Measurements from ENCODE around the gene NATD1.
"Not testable (repeated sequence)": the region's sequence is repeated elsewhere in the genome, so short reads cannot be mapped to it uniquely, and the experiment has no call there.

Gene NATD1

GRCh38 chr17:21199311-21199710 is 53.9 kb downstream of the NATD1 start:
- no peak overlapping the region for H3K4me3 ChIP-seq
- H3K36me3 ChIP-seq, result peaks cover 19 to 32% (median 24%) of the 10 kb centered on the region in 3 donors
- intact Hi-C loops (cut with DNase I; ENCODE audit: low total_unique reads), result no loop called here
- no peaks in the 10 kb centered on the region for H3K27me3 ChIP-seq
- H3K4me1 ChIP-seq, result peaks cover 0 to 64% (median 40%) of the 10 kb centered on the region in 4 donors
- TF ChIP-seq CTCF (IDR thresholded peaks at IDR 0.05), result no peak
- H3K9me3 ChIP-seq, result no peaks in the 10 kb centered on the region
- H3K27ac ChIP-seq, result no peak overlapping the region
- no peak for DNase-seq

- intact Hi-C loops (cut with DNase I; ENCODE audit: low total_unique reads), result no loop called here
- H3K36me3 ChIP-seq, result peaks cover 19 to 32% (median 24%) of the 10 kb centered on the region in 3 donors
- no peak for DNase-seq
- TF ChIP-seq CTCF (IDR thresholded peaks at IDR 0.05), result no peak
- no peaks in the 10 kb centered on the region for H3K9me3 ChIP-seq
- no peaks in the 10 kb centered on the region for H3K27me3 ChIP-seq
- no peak overlapping the region for H3K27ac ChIP-seq
- no peak overlapping the region for H3K4me3 ChIP-seq
- H3K4me1 ChIP-seq, result peaks cover 0 to 64% (median 38%) of the 10 kb centered on the region in 4 donors
These were observed 54.8 kb downstream of the NATD1 start for GRCh38 chr17:21198411-21198810.

GRCh38 chr17:21196126-21196525 is 57.1 kb downstream of the NATD1 start:
- H3K27ac ChIP-seq, result no peak overlapping the region
- no peak for DNase-seq
- no peaks in the 10 kb centered on the region for H3K9me3 ChIP-seq
- H3K4me1 ChIP-seq, result peaks cover 0 to 53% (median 26%) of the 10 kb centered on the region in 4 donors
- H3K27me3 ChIP-seq, result no peaks in the 10 kb centered on the region
- H3K4me3 ChIP-seq, result no peak overlapping the region
- intact Hi-C loops (cut with DNase I; ENCODE audit: low total_unique reads), result no loop called here
- H3K36me3 ChIP-seq, result peaks cover 19 to 32% (median 25%) of the 10 kb centered on the region in 3 donors
- no peak for TF ChIP-seq CTCF (IDR thresholded peaks at IDR 0.05)

GRCh38 chr17:21194703-21195102 is 58.5 kb downstream of the NATD1 start:
- H3K36me3 ChIP-seq, result peaks cover 19 to 34% (median 32%) of the 10 kb centered on the region in 3 donors
- H3K27me3 ChIP-seq, result no peaks in the 10 kb centered on the region
- no peak for DNase-seq
- TF ChIP-seq CTCF (IDR thresholded peaks at IDR 0.05), result no peak
- no peaks in the 10 kb centered on the region for H3K9me3 ChIP-seq
- intact Hi-C loops (cut with DNase I; ENCODE audit: low total_unique reads), result no loop called here
- peaks cover 0 to 44% (median 27%) of the 10 kb centered on the region in 4 donors for H3K4me1 ChIP-seq
- H3K4me3 ChIP-seq, result no peak overlapping the region
- peak overlapping the region; percentile 23 to 43 for H3K27ac ChIP-seq

GRCh38 chr17:21194226-21194625 is 59.0 kb downstream of the NATD1 start:
- Histone ChIP-seq H3K9me3 (no peaks in the 10 kb centered on the region), H3K36me3 (peaks cover 19 to 39% (median 33%) of the 10 kb centered on the region in 3 donors), H3K4me3 (no peak overlapping the region), H3K4me1 (peaks cover 0 to 39% (median 25%) of the 10 kb centered on the region in 4 donors), H3K27me3 (no peaks in the 10 kb centered on the region), H3K27ac (peak overlapping the region in 1 of 2 donors; percentile 23)
- DNase-seq, result no peak
- intact Hi-C loops (cut with DNase I; ENCODE audit: low total_unique reads), result no loop called here
- no peak for TF ChIP-seq CTCF (IDR thresholded peaks at IDR 0.05)

- DNase-seq, result no peak
- Histone ChIP-seq H3K4me1 (peaks cover 0 to 38% (median 25%) of the 10 kb centered on the region in 4 donors), H3K9me3 (no peaks in the 10 kb centered on the region), H3K36me3 (peaks cover 14 to 41% (median 33%) of the 10 kb centered on the region in 3 donors), H3K4me3 (no peak overlapping the region), H3K27me3 (no peaks in the 10 kb centered on the region), H3K27ac (no peak overlapping the region)
- intact Hi-C loops (cut with DNase I; ENCODE audit: low total_unique reads), result no loop called here
- no peak for TF ChIP-seq CTCF (IDR thresholded peaks at IDR 0.05)
These were observed 60.2 kb downstream of the NATD1 start for GRCh38 chr17:21193031-21193430.

GRCh38 chr17:21192414-21192813 is 60.8 kb downstream of the NATD1 start:
- peaks cover 0 to 38% (median 25%) of the 10 kb centered on the region in 4 donors for H3K4me1 ChIP-seq
- H3K27ac ChIP-seq; intact Hi-C loops (cut with DNase I; ENCODE audit: low total_unique reads); H3K4me3 ChIP-seq; H3K9me3 ChIP-seq; H3K27me3 ChIP-seq; DNase-seq: not testable (repeated sequence)
- H3K36me3 ChIP-seq, result peaks cover 10 to 34% (median 27%) of the 10 kb centered on the region in 3 donors
